ENCODE measurements around the gene SHCBP1. TPM values are rescaled to one million over a fixed set of nuclear protein-coding genes. Genes with fewer than 3 reads are reported as not detected.
"Not testable (repeated sequence)": the region's sequence is repeated elsewhere in the genome, so short reads cannot be mapped to it uniquely, and the experiment has no call there.

SHCBP1 gene
- total RNA-seq, 1 donor from 2014 or later: 2.1 TPM

DNA sequence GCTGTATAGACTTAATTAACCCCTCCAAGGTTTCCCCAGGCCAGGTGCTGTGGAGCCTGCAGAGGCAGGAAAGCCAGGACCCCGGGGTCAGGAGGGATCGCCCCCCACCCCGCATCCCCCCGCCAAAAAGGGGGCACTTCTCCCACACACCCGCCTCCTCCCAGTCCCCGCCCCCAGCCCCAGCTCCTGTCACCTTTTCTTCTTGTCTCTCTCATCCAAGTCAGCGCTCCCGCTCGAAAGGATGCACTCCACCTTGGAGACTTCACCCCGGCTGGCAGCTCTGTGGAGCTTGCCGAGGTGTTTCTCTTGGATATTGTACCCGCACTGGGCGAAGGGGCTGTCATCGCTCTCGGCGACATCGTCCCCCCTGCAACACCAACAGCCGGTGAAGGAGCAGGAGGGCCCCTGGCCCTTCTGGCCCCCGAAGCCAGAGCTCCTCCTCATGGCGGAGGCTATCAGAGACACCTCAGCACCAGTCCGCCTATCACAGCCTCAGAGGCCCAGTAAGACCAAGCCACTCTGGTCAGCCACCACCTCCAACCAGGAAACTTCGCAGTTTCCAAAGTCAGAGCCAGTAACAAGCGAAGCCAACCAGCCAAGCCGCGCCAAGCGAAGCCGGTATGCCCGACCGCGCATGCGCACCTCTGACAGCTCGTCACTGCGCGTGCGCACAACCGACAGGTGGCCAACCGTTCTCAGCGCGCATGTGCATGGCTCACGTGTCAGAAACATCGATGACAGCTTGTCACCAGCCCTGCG, 52.5 kb downstream of the SHCBP1 start:
- Histone ChIP-seq H3K27ac (no peak overlapping the region), H3K27me3 (ENCODE audit: low read depth) (peaks cover 9% of the 10 kb centered on the region), H3K4me3 (no peak overlapping the region), H3K9me3 (no peaks in the 10 kb centered on the region), H3K4me1 (no peaks in the 10 kb centered on the region), H3K36me3 (no peaks in the 10 kb centered on the region)
- intact Hi-C loops (cut with DNase I): no loop called here
- TF ChIP-seq CTCF (IDR thresholded peaks at IDR 0.05): no peak
- DNase-seq (no peak), ATAC-seq (no peak)

DNA sequence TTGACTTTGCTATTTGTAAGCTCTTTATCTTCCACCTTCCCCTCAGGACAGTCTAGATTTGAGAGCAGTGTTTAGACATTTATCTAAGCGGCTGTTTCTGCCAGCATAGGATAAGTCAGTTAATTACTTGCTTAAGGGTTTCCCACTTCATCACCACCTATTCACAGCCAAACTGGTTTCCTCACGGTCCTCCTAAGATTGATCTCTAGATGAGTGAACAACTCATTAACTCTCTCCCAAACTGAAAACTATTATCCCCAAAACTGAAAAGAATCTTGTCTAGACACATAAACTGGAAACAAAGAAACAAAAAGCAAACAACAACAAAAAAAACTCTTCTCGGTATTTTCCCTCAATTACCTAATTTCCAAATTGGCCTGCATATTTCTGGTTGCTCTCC, 58.2 kb downstream of the SHCBP1 start:
- no peak for ATAC-seq
- Histone ChIP-seq H3K27ac (no peak overlapping the region), H3K36me3 (no peaks in the 10 kb centered on the region)

DNA sequence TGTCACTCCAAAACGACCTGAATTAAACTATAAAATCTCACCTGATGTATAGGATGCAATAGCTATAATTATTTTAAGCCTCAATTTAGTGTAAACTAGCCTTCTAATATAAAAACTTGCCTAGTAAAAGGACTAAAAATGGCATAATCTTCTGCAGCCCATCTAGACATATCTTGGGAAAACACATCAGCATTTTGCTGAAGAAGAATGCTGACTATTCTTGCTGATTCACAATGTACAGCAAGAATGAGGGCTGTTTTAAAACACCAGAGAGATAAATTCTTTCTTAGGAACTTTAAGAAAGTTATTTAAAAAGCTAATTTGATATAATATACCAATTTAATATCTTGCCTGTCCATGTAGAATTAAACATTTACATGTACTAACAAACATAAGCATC, 63.2 kb downstream of the SHCBP1 start:
- DNase-seq: no peak
- TF ChIP-seq CTCF (IDR thresholded peaks at IDR 0.05): no peak
- no peak for ATAC-seq
- no peak overlapping the region for H3K4me3 ChIP-seq
- no peaks in the 10 kb centered on the region for H3K36me3 ChIP-seq
- H3K27me3 ChIP-seq (ENCODE audit: low read depth): peaks cover 16% of the 10 kb centered on the region
- no peak overlapping the region for H3K27ac ChIP-seq
- no peaks in the 10 kb centered on the region for H3K4me1 ChIP-seq
- H3K9me3 ChIP-seq: no peaks in the 10 kb centered on the region
- intact Hi-C loops (cut with DNase I): no loop called here

More for the DNA sequence above, 58.2 kb downstream of the SHCBP1 start:
- Histone ChIP-seq H3K9me3 (no peaks in the 10 kb centered on the region), H3K27me3 (ENCODE audit: low read depth) (no peaks in the 10 kb centered on the region), H3K4me3 (no peak overlapping the region), H3K4me1 (no peaks in the 10 kb centered on the region)
- TF ChIP-seq CTCF (IDR thresholded peaks at IDR 0.05): no peak
- DNase-seq: no peak
- intact Hi-C loops (cut with DNase I): no loop called here

GRCh38 chr16:46555951-46556350, 65.2 kb downstream of the SHCBP1 start:
- TF ChIP-seq CTCF (IDR thresholded peaks at IDR 0.05): no peak
- no peak overlapping the region for H3K4me3 ChIP-seq
- intact Hi-C loops (cut with DNase I): no loop called here

DNA sequence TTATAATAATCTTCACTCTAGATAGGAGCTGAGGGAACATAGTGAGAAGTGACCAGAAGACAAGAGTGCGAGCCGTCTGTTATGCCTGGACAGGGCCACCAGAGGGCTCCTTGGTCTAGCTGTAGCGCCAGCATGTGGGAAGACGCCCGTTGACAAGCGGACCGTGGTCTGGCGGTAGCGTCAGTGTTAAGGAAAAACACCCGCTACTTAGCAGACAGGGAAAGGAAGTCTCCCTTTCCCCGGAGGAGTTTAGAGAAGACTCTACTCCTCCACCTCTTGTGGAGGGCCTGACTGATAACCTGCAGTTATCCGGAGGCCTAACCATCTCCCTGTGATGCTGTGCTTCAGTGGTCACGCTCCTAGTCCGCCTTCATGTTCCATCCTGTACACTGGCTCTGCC, 66.7 kb downstream of the SHCBP1 start:
- peaks cover 16% of the 10 kb centered on the region for H3K27me3 ChIP-seq (ENCODE audit: low read depth)
- H3K4me1 ChIP-seq; ATAC-seq; intact Hi-C loops (cut with DNase I); H3K9me3 ChIP-seq; H3K36me3 ChIP-seq; H3K4me3 ChIP-seq; H3K27ac ChIP-seq: not testable (repeated sequence)
- peak; percentile 82 for TF ChIP-seq CTCF (IDR thresholded peaks at IDR 0.05)
- peak; percentile 70 for DNase-seq

More at GRCh38 chr16:46555951-46556350, 65.2 kb downstream of the SHCBP1 start:
- H3K27me3 ChIP-seq (ENCODE audit: low read depth): peaks cover 16% of the 10 kb centered on the region
- H3K36me3 ChIP-seq: no peaks in the 10 kb centered on the region
- H3K9me3 ChIP-seq: no peaks in the 10 kb centered on the region
- no peak for ATAC-seq
- DNase-seq: no peak
- no peak overlapping the region for H3K27ac ChIP-seq
- no peaks in the 10 kb centered on the region for H3K4me1 ChIP-seq
